T-helper 1 cell (primary cell): ENCODE measurements around the gene ZFP14.
A peak's percentile ranks its signal among the peaks of the same experiment; 100 is the strongest.

Source experiments
- DNase-seq, 5 donors: peaks; one replicate each; pipeline ENCODE4 v3.0.0-alpha.2; 2012 to 2020
- total RNA-seq, 4 donors: gene quantifications; one replicate each; lab custom pipeline; 2026; lab: John Stamatoyannopoulos, UW

Gene ZFP14
- total RNA-seq: 7.9 to 24.4 (median 17.3) reads per million in 4 donors

GRCh38 chr19:36378625-36379509, at the start of gene ZFP14:
ZFP14 (minus strand) TSS chr19:36379201; CDS start chr19:36367892, 11,309 bp downstream.
- DNase-seq: peak; percentile 90 to 93 (median 92)

GRCh38 chr19:36423925-36424324, 44.9 kb upstream of the ZFP14 start:
- no peak for DNase-seq

GRCh38 chr19:36421749-36422481, 42.9 kb upstream of the ZFP14 start:
- DNase-seq: no peak

GRCh38 chr19:36420961-36421748, 42.2 kb upstream of the ZFP14 start:
- no peak for DNase-seq

DNA sequence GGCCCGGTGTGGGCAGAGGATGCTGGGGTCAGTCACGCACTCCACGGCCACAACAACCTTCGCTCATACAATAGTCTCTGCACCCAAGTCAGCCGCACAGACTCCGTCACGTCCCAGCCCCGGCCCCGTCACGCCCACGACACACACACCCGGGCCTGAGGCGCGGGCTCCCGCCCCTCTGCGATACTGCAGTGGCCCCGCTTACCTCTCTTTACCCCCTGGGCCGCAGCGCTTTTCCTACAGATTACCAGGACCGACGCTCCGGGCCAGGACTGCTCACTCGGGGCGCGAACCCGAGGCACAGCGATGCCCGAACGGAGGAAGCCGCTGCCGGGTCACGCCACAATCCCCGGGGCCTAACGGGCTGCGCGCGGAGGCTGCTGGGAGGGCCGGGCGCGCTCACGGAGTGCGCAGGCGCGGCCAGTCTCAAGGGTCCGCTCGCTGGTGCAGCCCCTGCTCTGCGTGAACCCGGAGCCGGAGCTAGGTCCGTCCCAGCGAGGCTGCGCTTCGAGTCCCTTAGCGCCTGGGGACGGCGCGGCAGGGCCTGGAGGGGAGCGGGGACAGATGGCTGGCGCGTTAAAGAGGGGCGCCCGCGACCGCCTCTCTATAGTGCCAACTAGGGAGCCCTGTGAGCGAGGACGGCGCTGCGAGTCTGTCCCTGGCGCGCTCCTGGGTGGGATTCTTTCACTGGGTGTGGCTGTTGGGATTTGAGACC, 39.4 kb upstream of the ZFP14 start, which contains the start of gene ZFP82:
Gene ZFP82, minus strand, starts transcription at position 358 of the 715 bp plus-strand sequence. CDS start 8,855 bp downstream, outside the sequence.
- peak; percentile 46 to 81 (median 59) for DNase-seq

- no peak for DNase-seq
Observed at GRCh38 chr19:36417752-36418286, 38.8 kb upstream of the ZFP14 start.

- DNase-seq: no peak
Observed at GRCh38 chr19:36409841-36410240, 30.8 kb upstream of the ZFP14 start.

GRCh38 chr19:36408101-36408500, 29.1 kb upstream of the ZFP14 start:
- no peak for DNase-seq

DNA sequence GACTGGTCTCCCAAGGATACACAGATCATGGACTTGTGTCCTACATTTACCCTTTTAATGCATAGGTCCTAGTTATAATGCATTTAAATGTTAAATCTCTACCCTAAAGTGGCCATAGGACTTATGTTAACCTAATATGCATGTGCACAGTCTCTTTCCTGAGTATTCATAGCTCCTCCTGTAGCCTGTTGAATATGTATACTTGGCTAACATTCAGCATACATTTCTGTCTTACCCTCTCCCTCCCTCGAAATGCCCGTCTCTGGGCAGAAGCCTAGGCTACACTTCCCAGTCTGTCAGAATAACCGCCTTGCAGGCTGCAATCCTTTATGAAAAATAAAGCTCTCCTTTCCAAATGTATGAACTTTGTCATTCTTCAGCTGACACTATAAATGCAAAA, 25.5 kb upstream of the ZFP14 start:
- DNase-seq: no peak

GRCh38 chr19:36401475-36401874, 22.5 kb upstream of the ZFP14 start:
- DNase-seq: no peak

GRCh38 chr19:36398571-36398970, 19.6 kb upstream of the ZFP14 start:
- DNase-seq: no peak

DNA sequence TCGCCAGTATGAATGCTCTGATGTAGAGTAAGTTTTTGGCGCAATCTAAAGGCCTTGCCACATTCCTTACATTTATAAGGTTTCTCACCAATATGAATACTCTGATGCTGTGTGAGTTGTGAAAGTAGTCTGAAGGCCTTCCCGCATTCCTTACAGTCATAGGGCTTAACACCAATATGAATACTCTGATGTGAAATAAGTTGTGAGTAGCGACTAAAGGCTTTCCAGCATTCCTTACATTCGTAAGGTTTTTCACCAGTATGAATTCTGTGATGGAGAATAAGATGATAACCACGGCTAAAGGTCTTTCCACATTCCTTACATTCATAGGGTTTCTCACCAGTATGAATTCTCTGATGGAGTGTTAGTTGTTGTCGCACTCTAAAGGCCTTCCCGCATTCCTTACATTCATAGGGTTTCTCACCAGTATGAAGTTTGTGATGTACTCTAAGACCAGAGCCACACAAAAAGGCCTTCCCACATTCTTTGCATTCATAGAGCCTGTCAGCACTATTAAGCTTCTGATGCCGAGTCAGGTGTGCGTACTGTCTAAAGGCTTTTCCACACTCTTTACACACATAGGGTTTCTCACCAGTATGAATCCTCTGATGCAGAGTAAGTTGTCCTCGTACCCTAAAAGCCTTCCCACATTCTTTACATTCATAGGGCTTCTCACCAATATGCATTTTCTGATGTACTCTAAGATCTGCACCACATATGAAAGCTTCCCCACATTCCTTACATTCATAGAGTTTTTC, 14.1 kb upstream of the ZFP14 start:
- DNase-seq: no peak

DNA sequence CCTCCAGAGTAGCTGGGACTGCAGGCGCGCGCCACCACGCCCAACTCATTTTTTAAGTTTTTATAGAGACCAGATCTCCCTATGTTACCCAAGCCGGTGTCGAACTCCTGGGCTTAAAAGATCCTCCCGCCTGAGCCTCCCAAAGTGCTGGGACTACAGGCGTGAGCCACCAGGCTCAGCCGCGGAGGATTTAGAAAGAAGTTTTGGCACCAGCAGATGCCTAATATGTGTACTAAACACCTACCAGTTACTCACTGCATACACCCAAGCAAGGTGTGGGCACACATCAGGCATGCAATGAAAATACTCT, 464 bp upstream of the ZFP14 start:
- no peak for DNase-seq

GRCh38 chr19:36377541-36378178, 1.3 kb downstream of the ZFP14 start:
- DNase-seq: no peak

DNA sequence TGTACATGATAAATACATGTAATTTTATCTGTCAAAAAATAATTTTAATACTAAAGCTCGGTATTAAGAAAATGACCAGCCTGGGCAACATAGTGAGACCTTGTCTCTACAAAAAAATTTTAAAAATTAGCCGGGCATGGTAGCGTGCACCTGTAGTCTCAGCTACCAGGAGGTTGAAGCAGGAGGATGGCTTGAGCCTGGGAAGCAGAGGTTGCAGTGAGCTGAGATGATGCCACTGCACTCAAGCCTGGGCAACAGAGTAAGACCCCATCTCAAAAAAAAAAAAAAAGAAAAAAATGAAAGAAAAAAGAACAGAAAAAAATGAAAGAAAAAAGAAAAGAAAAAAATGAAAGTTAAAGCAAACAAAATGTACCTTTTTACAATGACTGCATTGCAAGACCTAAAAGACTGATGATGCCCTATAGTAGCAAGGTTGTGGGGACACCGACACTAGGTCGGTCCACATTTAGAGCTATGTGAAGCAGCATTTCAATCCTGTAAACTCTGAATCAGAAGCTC, 5.3 kb downstream of the ZFP14 start:
- no peak for DNase-seq

DNA sequence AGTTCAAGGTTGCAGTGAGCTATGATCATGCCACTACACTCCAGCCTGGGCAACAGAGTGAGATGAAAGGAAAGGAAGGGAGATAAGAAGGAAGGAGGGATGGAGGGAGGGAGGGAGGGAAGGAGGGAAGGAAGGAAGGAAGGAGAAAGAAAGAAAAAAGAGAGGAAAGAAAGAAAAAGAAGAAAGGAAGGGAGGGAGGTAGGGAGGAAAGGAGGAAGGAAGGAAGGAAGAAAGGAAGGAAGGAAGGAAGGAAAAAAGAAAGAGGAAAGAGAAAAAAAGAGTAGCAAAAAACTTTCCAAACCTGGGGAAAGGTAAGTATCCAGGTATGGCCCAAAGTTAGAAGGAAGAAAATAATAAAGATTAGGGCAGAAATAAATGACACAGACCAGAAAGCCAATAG, 7.1 kb downstream of the ZFP14 start:
- no peak for DNase-seq

DNA sequence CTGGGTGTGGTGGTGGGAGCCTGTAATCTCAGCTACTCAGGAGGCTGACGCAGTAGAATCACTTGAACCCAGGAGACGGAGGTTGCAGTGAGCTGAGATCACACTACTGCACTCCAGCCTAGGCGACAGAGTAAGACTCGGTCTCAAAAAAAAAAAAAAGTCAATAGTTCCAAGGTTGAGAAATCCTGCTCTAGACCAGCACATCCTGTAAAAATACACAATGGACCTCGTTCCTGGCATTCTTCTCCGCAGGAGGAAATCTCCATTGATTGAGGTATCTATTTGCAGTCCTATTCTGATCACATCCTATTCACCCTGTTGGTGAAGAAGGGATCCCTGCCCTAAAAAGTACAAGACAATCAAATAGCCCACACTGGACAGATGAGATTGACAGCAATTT, 15.2 kb downstream of the ZFP14 start:
- DNase-seq: no peak

- DNase-seq: no peak
Observed at GRCh38 chr19:36340786-36341372, 38.1 kb downstream of the ZFP14 start.

GRCh38 chr19:36331353-36332228, 47.4 kb downstream of the ZFP14 start:
- peak; percentile 15 to 68 (median 60) for DNase-seq
